Lung (tissue), 12 donors: ENCODE measurements around the gene PNLDC1. TPM values are rescaled to one million over a fixed set of nuclear protein-coding genes. Genes with fewer than 3 reads are reported as not detected.
"Not testable (repeated sequence)": the region's sequence is repeated elsewhere in the genome, so short reads cannot be mapped to it uniquely, and the experiment has no call there.

Experiments used
- ATAC-seq: fragments of 200-7000 bp; cut with Tn5 transposase; one replicate; pipeline ENCODE4 v1.9.1; 2020; ENCODE audit warnings: moderate number of reproducible peaks; ENCODE audit not compliant: insufficient read depth, low FRiP score
- DNase-seq, 3 donors: peaks; one replicate each; pipeline ENCODE4 v3.0.0-alpha.2; 2013 to 2017
- H3K27ac ChIP-seq, 2 donors: one replicate each; pipeline ENCODE4 v1.5.1; 2013; ENCODE audit warnings: mild to moderate bottlenecking in 2 of 2, moderate library complexity in 2 of 2, control low read depth in 1 of 2, inconsistent platforms in 1 of 2, low read depth in 1 of 2, low read length in 1 of 2
- H3K27me3 ChIP-seq, 3 donors: one replicate each; pipeline ENCODE4 v1.5.1; 2013; ENCODE audit warnings: low read length in 2 of 3; ENCODE audit not compliant: control insufficient read depth in 3 of 3, insufficient read depth in 3 of 3
- H3K36me3 ChIP-seq, 4 donors: one replicate each; pipeline ENCODE4 v1.5.1; 2013; ENCODE audit warnings: low read length in 4 of 4, mild to moderate bottlenecking in 1 of 4, moderate library complexity in 1 of 4; ENCODE audit not compliant: control insufficient read depth in 4 of 4, insufficient read depth in 4 of 4
- H3K4me1 ChIP-seq, 5 donors: one replicate each; pipeline ENCODE4 v1.5.1; 2013; ENCODE audit warnings: low read length in 5 of 5, mild to moderate bottlenecking in 2 of 5, moderate library complexity in 1 of 5; ENCODE audit not compliant: control insufficient read depth in 5 of 5, insufficient read depth in 5 of 5
- H3K4me3 ChIP-seq: one replicate; pipeline ENCODE4 v1.5.1; 2013; ENCODE audit warnings: mild to moderate bottlenecking, control low read depth, moderate library complexity
- H3K9ac ChIP-seq, 2 donors: one replicate each; pipeline ENCODE4 v1.5.1; 2013; ENCODE audit warnings: low read length in 2 of 2, control low read depth in 1 of 2; ENCODE audit not compliant: insufficient read depth in 1 of 2
- H3K9me3 ChIP-seq, 4 donors: one replicate each; pipeline ENCODE4 v1.5.1; 2013; ENCODE audit warnings: low read length in 3 of 4, mild to moderate bottlenecking in 1 of 4, moderate library complexity in 1 of 4; ENCODE audit not compliant: control insufficient read depth in 4 of 4, insufficient read depth in 3 of 4
- WGBS, 2 donors: extraction: QIAGEN DNeasy Blood & Tissue Kit; methylation state at CpG; one replicate each; pipeline ENCODE4 v1.1.7; 2013; 5-methylcytosine and 5-hydroxymethylcytosine counted together
- polyA plus RNA-seq, 2 donors: library from polyadenylated mRNA; stranded (reverse); fragments of 200-250 nt; gene quantifications; one replicate each; pipeline ENCODE4 v1.2.1, GENCODE V29; 2013
- total RNA-seq, 2 donors: library from RNA; depleted of rRNA in 1 of 2; stranded (reverse); fragments of >200 nt in 1 of 2; gene quantifications; one replicate each; pipeline ENCODE4 v1.2.1, GENCODE V29; 2014 to 2021
- TF ChIP-seq, protein P1 (sequence below): IDR thresholded peaks from 2 replicates; pipeline ENCODE4 v1.5.1; 2012; ENCODE audit warnings: mild to moderate bottlenecking; ENCODE audit errors: control extremely low read depth, extremely low read depth
- donor health status: control.
- donor health status: control.
- donor health status: Bipolar disorder and iron deficiency.
- donor health status: healthy.
- donor health status: DM: yes; HTN: yes; CAD: no.

The PNLDC1 gene
- total and polyA plus RNA-seq, 4 donors = 0.14 to 0.28 (median 0.21) TPM

DNA sequence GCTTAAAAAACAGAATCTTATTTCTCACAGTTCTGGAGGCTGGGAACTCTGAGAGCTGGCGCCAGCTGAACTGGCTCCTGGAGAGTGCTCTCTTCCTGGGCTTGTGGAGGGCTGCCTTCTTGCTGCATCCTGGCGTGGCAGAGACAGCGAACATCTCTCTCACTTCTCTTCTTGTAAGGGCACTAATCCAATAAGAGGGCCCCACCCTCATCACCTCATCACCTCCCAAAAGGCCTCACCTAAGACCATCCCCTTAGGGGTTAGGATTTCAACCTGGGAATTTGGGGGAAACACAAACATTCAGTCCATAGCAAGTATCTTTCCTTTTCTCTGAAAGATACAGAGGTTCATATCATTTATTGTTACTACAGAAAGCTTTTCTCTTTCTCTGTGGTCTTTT, 23.9 kb downstream of the PNLDC1 start:
- Histone ChIP-seq H3K36me3 (no peaks in the 10 kb centered on the region), H3K27me3 (no peaks in the 10 kb centered on the region), H3K4me3 (no peak overlapping the region), H3K27ac (no peak overlapping the region), H3K9ac (no peak overlapping the region), H3K4me1 (peaks cover 0 to 7% (median 0%) of the 10 kb centered on the region in 5 donors), H3K9me3 (no peaks in the 10 kb centered on the region)
- WGBS, 2 donors = 91 to 99% methylated on average over 3 of the region's 3 CpGs
- DNase-seq (no peak), ATAC-seq (no peak)
- TF ChIP-seq, protein P1, sequence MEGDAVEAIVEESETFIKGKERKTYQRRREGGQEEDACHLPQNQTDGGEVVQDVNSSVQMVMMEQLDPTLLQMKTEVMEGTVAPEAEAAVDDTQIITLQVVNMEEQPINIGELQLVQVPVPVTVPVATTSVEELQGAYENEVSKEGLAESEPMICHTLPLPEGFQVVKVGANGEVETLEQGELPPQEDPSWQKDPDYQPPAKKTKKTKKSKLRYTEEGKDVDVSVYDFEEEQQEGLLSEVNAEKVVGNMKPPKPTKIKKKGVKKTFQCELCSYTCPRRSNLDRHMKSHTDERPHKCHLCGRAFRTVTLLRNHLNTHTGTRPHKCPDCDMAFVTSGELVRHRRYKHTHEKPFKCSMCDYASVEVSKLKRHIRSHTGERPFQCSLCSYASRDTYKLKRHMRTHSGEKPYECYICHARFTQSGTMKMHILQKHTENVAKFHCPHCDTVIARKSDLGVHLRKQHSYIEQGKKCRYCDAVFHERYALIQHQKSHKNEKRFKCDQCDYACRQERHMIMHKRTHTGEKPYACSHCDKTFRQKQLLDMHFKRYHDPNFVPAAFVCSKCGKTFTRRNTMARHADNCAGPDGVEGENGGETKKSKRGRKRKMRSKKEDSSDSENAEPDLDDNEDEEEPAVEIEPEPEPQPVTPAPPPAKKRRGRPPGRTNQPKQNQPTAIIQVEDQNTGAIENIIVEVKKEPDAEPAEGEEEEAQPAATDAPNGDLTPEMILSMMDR = no peak

DNA sequence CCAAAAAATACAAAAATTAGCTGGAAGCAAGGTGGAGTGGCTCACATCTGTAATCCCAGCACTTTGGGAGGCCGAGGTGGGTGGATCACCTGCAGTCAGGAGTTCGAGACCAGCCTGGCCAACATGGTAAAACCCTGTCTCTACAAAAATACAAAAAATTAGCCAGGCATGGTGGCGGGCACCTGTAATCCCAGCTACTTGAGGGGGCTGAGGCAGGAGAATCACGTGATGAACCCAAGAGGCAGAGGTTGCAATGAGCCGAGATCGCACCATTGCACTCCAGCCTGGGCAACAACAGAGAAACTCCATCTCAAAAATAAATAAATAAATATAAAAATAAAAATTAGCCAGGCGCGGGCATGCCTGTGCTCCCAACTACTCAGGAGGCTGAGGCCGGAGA, 24.6 kb downstream of the PNLDC1 start:
- WGBS, 2 donors = 95 to 96% methylated on average over 9 of the region's 9 CpGs
- not testable (repeated sequence) for H3K27ac ChIP-seq, H3K4me1 ChIP-seq, H3K9me3 ChIP-seq, DNase-seq, H3K9ac ChIP-seq, H3K4me3 ChIP-seq, H3K27me3 ChIP-seq, H3K36me3 ChIP-seq, ATAC-seq

- no peaks in the 10 kb centered on the region for H3K9me3 ChIP-seq
- no peaks in the 10 kb centered on the region for H3K27me3 ChIP-seq
- 95 to 96% methylated on average over 13 of the region's 13 CpGs for WGBS, 2 donors
- H3K36me3 ChIP-seq = no peaks in the 10 kb centered on the region
- no peaks in the 10 kb centered on the region for H3K4me1 ChIP-seq
- no peak overlapping the region for H3K4me3 ChIP-seq
- DNase-seq (no peak), ATAC-seq (no peak)
- TF ChIP-seq, protein P1 = no peak
- no peak overlapping the region for H3K9ac ChIP-seq
- H3K27ac ChIP-seq = no peak overlapping the region
Measured at GRCh38 chr6:159826004-159826403, 25.9 kb downstream of the PNLDC1 start.

DNA sequence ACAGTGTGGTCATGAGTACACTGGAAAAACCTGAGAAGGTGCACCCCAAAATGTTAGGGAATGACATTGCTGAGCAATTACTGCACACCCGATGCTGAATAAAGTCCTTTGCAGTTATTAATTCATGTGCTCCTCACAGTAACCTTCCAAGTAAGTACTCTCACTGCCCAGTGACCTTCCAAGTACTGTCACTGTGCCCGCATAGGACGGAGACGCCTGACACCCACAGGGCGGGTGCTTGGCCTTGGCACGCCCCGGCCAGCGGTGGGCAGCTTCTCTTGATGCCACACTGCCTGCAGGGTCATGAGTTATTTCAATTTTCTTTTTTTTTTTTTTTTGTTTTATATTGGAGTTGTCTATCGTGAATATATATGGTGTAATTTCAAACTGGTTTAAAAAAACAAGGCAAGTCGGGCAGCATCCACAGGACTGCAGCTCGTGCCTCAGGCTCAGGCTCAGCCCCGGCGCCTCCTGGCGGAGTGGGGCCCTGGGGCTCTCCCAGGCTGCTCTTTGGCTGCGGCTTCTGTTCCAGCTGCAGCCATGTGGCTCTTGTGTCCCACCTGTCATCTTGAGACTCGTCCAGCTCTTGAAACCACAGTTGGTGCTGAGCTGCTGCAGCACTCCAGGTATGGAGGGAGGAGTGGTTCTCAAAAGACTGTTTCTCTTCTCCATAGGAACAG, 27.0 kb downstream of the PNLDC1 start:
- Histone ChIP-seq H3K36me3 (no peaks in the 10 kb centered on the region), H3K4me1 (peaks cover 0 to 1% (median 0%) of the 10 kb centered on the region in 5 donors), H3K9me3 (no peaks in the 10 kb centered on the region), H3K27ac (no peak overlapping the region), H3K27me3 (no peaks in the 10 kb centered on the region), H3K9ac (no peak overlapping the region), H3K4me3 (no peak overlapping the region)
- ATAC-seq = no peak
- DNase-seq = no peak
- WGBS, 2 donors = 87 to 91% methylated on average over 16 of the region's 16 CpGs
- TF ChIP-seq, protein P1 = no peak
